ENCODE measurements around the gene CYP27C1. TPM values are rescaled to one million over a fixed set of nuclear protein-coding genes. Genes with fewer than 3 reads are reported as not detected.
A peak's percentile ranks its signal among the peaks of the same experiment; 100 is the strongest.

Gene CYP27C1
- total and polyA plus RNA-seq, 4 experiments from 2014 or later: not detected

DNA sequence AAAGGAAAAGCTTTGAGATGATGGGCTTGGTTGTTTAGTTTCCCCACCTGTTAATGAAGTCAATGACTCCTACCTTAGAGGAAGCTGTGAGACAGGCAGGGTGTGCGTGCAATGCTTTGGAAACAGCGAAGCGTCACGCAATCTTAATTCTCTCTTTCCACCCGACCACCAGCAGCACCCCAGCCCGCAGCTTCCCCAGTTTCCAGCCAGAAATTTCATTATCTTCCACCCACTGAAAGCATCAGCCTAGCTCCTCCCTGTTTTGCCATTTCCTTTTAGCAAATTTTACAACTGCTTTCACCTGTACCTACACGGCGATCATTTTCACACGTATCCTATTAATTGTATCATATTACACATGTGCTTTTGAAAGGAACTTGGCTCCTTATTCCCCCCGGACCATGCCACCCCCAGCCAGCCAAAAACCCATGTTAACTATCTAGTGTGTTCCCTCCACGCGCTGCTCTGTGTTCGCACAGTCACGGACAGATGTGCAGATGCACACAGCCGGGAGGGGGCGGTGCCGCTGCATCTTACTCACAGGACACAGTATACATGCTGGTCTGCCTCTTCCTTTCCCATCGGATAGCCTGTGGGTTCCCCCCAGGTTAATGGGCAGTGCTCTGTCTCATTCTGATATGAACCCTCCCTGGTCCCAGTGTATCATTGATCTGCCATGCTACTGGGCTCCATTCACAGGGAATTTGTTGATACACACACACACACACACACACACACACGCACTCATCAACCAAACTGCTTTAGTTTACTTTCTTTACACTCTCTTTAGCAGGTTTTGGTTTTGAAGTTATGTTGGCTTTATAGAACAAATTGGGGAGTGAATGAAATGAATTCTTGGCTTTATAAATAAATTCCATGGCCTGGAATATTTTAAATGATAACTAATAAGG is 22.4 kb downstream of the CYP27C1 start:
- no peaks in the 10 kb centered on the region for H3K36me3 Mint-ChIP-seq
- intact Hi-C loops (cut with micrococcal nuclease): loop anchor here (1.0 to 5.0 kb wide), 3 partner anchors 220 to 452 kb away; partner anchors contain the start of gene PROC
- H3K27me3 Mint-ChIP-seq: no peaks in the 10 kb centered on the region
- H3K4me1 Mint-ChIP-seq: peaks cover 0 to 7% (median 5%) of the 10 kb centered on the region in 4 donors
- H3K9me3 Mint-ChIP-seq: no peaks in the 10 kb centered on the region
- peak overlapping the region; percentile 80 to 94 (median 88) for H3K4me3 Mint-ChIP-seq
- peak overlapping the region in 3 of 7 donors; percentile 8 to 67 (median 48) for H3K27ac Mint-ChIP-seq
- ChIA-PET CTCF (ENCODE audit: partially characterized antibody) (interaction anchor here (0.8 to 2.4 kb wide), 9 partner anchors 9 to 455 kb away, joined by 3 to 22 read pairs (median 4); no protein-coding TSS in a partner anchor), POLR2A (ENCODE audit: partially characterized antibody) (no interaction called here)
- Histone ChIP-seq H3K27me3 (ENCODE audit: insufficient read depth, low read length) (no peaks in the 10 kb centered on the region), H3K9me3 (ENCODE audit: control insufficient read depth in 1 of 2, low read length in 2 of 2) (no peaks in the 10 kb centered on the region), H3K4me1 (ENCODE audit: insufficient read depth, low read length) (no peaks in the 10 kb centered on the region), H3K4me3 (ENCODE audit: low read length in 2 of 2) (no peak overlapping the region), H3K27ac (ENCODE audit: low read depth, low read length) (no peak overlapping the region), H3K36me3 (ENCODE audit: insufficient read depth, low read length) (no peaks in the 10 kb centered on the region)
- peak in 4 of 5 donors; percentile 24 to 41 (median 34) for DNase-seq

DNA sequence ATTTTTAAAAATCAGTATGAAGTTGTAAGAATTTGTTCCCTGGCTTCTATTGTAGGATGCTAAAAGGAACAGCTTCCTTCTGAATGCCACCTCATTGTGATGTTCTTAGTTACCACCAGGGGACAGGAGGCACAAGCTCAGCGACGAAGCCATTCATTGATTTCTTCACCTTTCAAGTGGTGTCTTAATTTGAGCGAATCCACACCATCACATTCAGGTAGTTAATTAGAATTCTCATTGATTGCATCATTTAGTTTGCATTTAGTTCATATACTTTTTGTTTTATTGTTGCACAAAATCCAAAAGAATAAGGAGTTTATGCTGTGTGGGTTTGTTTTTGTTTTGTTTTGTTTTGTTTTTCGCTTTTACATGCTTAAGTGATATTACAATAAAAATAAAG is 23.1 kb downstream of the CYP27C1 start:
- no peaks in the 10 kb centered on the region for H3K27me3 Mint-ChIP-seq
- intact Hi-C loops (cut with micrococcal nuclease): loop anchor here (1.0 to 5.0 kb wide), 3 partner anchors 220 to 452 kb away; partner anchors contain the start of gene PROC
- DNase-seq: no peak
- CTCF ChIA-PET (ENCODE audit: partially characterized antibody): interaction anchor here (0.8 to 2.4 kb wide), 9 partner anchors 9 to 455 kb away, joined by 3 to 22 read pairs (median 4); no protein-coding TSS in a partner anchor
- no peaks in the 10 kb centered on the region for H3K9me3 Mint-ChIP-seq
- no peak overlapping the region for H3K27ac Mint-ChIP-seq
- H3K4me1 Mint-ChIP-seq: peaks cover 0 to 7% (median 5%) of the 10 kb centered on the region in 4 donors
- Histone ChIP-seq H3K4me1 (ENCODE audit: insufficient read depth, low read length) (no peaks in the 10 kb centered on the region), H3K36me3 (ENCODE audit: insufficient read depth, low read length) (no peaks in the 10 kb centered on the region), H3K27ac (ENCODE audit: low read depth, low read length) (no peak overlapping the region), H3K4me3 (ENCODE audit: low read length in 2 of 2) (no peak overlapping the region), H3K27me3 (ENCODE audit: insufficient read depth, low read length) (no peaks in the 10 kb centered on the region), H3K9me3 (ENCODE audit: control insufficient read depth in 1 of 2, low read length in 2 of 2) (no peaks in the 10 kb centered on the region)
- H3K36me3 Mint-ChIP-seq: no peaks in the 10 kb centered on the region
- peak overlapping the region in 6 of 8 donors; percentile 80 to 94 (median 90) for H3K4me3 Mint-ChIP-seq
- POLR2A ChIA-PET (ENCODE audit: partially characterized antibody): no interaction called here

DNA sequence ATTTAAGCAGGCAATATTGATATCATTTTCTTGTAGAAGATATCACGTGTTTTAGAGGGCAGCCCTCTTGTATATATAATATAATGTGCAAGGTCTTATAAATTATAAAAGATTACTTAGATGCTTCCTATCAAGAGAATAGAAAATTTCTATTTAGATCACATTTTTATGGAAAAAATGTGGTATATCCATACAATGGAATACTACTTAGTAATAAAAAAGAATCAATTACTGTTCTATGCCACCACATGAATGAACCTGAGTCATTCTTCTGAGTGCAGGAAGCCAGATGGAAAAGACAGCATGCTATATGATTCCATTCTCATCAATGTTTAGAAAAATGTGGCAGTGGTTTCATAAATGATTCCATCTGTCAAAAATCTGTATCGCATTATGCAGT is 23.6 kb downstream of the CYP27C1 start:
- intact Hi-C loops (cut with micrococcal nuclease): loop anchor here (5.0 kb wide), 1 partner anchor 221 kb away; the partner anchor contains the start of gene PROC
- no peaks in the 10 kb centered on the region for H3K9me3 Mint-ChIP-seq
- POLR2A ChIA-PET (ENCODE audit: partially characterized antibody): no interaction called here

DNA sequence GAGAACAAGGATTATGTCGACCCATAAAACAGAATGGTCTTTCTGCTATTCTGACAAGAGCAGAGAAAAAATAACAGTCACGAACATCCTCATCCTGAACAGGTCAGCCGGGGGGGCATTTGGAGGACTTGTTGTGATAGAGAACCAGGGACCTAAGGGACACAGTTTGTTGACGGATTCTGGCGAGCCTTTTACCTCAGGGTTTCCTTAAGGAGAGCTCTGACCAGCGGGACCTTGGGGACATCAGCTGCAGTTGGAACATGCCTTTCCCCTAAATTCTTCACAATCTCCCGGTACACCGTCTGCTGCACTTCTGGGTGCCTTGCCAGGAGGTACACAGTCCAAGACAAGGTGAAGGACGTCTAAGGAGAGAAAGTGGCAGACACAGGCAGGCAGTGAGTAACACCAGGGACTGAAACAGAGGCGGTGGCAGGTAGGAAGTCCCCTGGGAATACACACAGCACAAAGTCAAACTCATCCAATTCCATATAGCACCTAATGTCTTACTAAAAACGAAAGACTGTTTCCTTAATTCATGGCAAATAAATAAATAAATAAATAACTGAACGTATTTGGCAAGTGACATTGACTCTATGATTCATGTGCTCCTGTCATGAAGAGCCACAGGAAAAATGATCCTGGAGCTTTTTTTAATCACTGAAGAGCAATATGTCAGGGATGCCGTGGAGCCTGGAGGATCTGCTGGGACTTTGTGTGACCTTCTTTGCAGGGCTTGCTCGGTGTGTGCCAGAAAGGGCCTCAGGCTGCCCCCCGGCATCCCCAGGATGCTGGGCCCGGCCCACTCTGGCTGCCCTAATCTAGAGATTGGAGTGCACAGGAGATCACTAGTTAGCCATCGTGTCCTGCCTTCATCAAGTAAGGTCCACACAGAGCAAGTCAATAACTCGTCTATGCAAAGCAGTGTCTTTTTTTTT is 24.7 kb downstream of the CYP27C1 start:
- DNase-seq: no peak
- H3K4me3 ChIP-seq (ENCODE audit: low read length in 2 of 2): no peak overlapping the region
- H3K4me1 ChIP-seq (ENCODE audit: insufficient read depth, low read length): no peaks in the 10 kb centered on the region
- Mint-ChIP-seq H3K36me3 (no peaks in the 10 kb centered on the region), H3K4me3 (no peak overlapping the region), H3K4me1 (peaks cover 0 to 7% (median 5%) of the 10 kb centered on the region in 4 donors), H3K27ac (no peak overlapping the region), H3K9me3 (no peaks in the 10 kb centered on the region), H3K27me3 (no peaks in the 10 kb centered on the region)
- ChIA-PET CTCF (ENCODE audit: partially characterized antibody) (interaction anchor here (2.4 kb wide), 1 partner anchor 284 kb away, joined by 22 read pairs; no protein-coding TSS in a partner anchor), POLR2A (ENCODE audit: partially characterized antibody) (no interaction called here)
- intact Hi-C loops (cut with micrococcal nuclease): loop anchor here (5.0 kb wide), 1 partner anchor 222 kb away; the partner anchor contains the start of gene PROC
- H3K36me3 ChIP-seq (ENCODE audit: insufficient read depth, low read length): no peaks in the 10 kb centered on the region
- H3K27me3 ChIP-seq (ENCODE audit: insufficient read depth, low read length): no peaks in the 10 kb centered on the region
- H3K27ac ChIP-seq (ENCODE audit: low read depth, low read length): no peak overlapping the region
- H3K9me3 ChIP-seq (ENCODE audit: control insufficient read depth in 1 of 2, low read length in 2 of 2): no peaks in the 10 kb centered on the region

More for the DNA sequence above, 23.6 kb downstream of the CYP27C1 start:
- Histone ChIP-seq H3K9me3 (ENCODE audit: control insufficient read depth in 1 of 2, low read length in 2 of 2) (no peaks in the 10 kb centered on the region), H3K4me3 (ENCODE audit: low read length in 2 of 2) (no peak overlapping the region), H3K27me3 (ENCODE audit: insufficient read depth, low read length) (no peaks in the 10 kb centered on the region), H3K27ac (ENCODE audit: low read depth, low read length) (no peak overlapping the region), H3K36me3 (ENCODE audit: insufficient read depth, low read length) (no peaks in the 10 kb centered on the region), H3K4me1 (ENCODE audit: insufficient read depth, low read length) (no peaks in the 10 kb centered on the region)
- Mint-ChIP-seq H3K27ac (no peak overlapping the region), H3K4me1 (peaks cover 0 to 7% (median 5%) of the 10 kb centered on the region in 4 donors), H3K36me3 (no peaks in the 10 kb centered on the region), H3K27me3 (no peaks in the 10 kb centered on the region), H3K4me3 (no peak overlapping the region)
- CTCF ChIA-PET (ENCODE audit: partially characterized antibody): interaction anchor here (1.2 to 2.4 kb wide), 5 partner anchors 10 to 452 kb away, joined by 3 to 22 read pairs (median 3); no protein-coding TSS in a partner anchor
- DNase-seq: no peak

DNA sequence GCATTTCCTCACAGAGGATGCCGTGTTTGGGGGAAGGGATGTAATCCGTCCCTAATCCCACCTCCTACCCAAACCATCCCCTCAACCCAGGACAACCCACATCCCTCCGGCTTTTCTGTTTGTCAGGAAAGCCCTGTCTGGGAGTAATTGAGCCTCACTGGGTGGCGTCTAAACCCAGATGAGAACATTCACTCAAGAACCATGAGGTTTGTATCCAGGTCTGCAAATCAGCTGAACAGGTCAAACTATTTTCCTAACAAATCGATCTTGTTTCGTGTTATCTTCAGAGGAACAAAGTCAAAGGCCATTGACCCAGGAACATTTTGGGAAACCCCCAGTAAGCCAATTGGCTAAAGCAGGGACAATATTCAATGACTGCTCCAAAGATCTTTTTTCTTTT is 25.7 kb downstream of the CYP27C1 start:
- H3K9me3 ChIP-seq (ENCODE audit: control insufficient read depth in 1 of 2, low read length in 2 of 2): no peaks in the 10 kb centered on the region
- Mint-ChIP-seq H3K36me3 (no peaks in the 10 kb centered on the region), H3K4me3 (no peak overlapping the region), H3K27ac (no peak overlapping the region), H3K27me3 (peaks cover 0 to 3% of the 10 kb centered on the region in 2 donors), H3K9me3 (peaks cover 0 to 7% (median 5%) of the 10 kb centered on the region in 8 donors), H3K4me1 (peaks cover 0 to 7% (median 5%) of the 10 kb centered on the region in 4 donors)
- no peak overlapping the region for H3K4me3 ChIP-seq (ENCODE audit: low read length in 2 of 2)
- DNase-seq: no peak
- ChIA-PET POLR2A (ENCODE audit: partially characterized antibody) (no interaction called here), CTCF (ENCODE audit: partially characterized antibody) (no interaction called here)
- no peaks in the 10 kb centered on the region for H3K36me3 ChIP-seq (ENCODE audit: insufficient read depth, low read length)
- no peaks in the 10 kb centered on the region for H3K4me1 ChIP-seq (ENCODE audit: insufficient read depth, low read length)
- H3K27ac ChIP-seq (ENCODE audit: low read depth, low read length): no peak overlapping the region
- H3K27me3 ChIP-seq (ENCODE audit: insufficient read depth, low read length): no peaks in the 10 kb centered on the region
- intact Hi-C loops (cut with micrococcal nuclease): no loop called here

DNA sequence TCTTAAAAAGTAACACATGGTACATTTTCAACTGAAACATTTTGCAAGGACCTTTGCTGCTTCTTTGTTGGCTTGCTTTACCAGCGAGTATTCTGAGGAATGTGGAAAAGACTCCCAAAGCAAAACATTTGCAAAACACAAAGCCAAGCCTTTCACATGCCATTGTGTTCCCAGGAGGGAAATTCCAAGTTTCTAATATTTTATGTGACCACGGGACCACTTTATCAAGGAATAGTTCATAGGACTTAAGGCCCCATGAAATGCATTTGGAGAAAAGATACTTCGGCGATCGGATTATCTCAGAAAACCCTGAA is 26.2 kb downstream of the CYP27C1 start:
- H3K36me3 ChIP-seq (ENCODE audit: insufficient read depth, low read length): no peaks in the 10 kb centered on the region
- Mint-ChIP-seq H3K4me1 (peaks cover 0 to 7% (median 5%) of the 10 kb centered on the region in 4 donors), H3K27ac (no peak overlapping the region), H3K36me3 (no peaks in the 10 kb centered on the region), H3K9me3 (peaks cover 0 to 10% (median 5%) of the 10 kb centered on the region in 8 donors), H3K4me3 (no peak overlapping the region), H3K27me3 (peaks cover 0 to 3% of the 10 kb centered on the region in 2 donors)
- H3K4me1 ChIP-seq (ENCODE audit: insufficient read depth, low read length): no peaks in the 10 kb centered on the region
- H3K27ac ChIP-seq (ENCODE audit: low read depth, low read length): no peak overlapping the region
- no peak overlapping the region for H3K4me3 ChIP-seq (ENCODE audit: low read length in 2 of 2)
- ChIA-PET POLR2A (ENCODE audit: partially characterized antibody) (no interaction called here), CTCF (ENCODE audit: partially characterized antibody) (no interaction called here)
- DNase-seq: no peak
- no peaks in the 10 kb centered on the region for H3K27me3 ChIP-seq (ENCODE audit: insufficient read depth, low read length)
- intact Hi-C loops (cut with micrococcal nuclease): no loop called here
- H3K9me3 ChIP-seq (ENCODE audit: control insufficient read depth in 1 of 2, low read length in 2 of 2): no peaks in the 10 kb centered on the region

Data from CD4-positive, alpha-beta memory T cell (primary cell).